GM18861 (cell line): ENCODE data around the gene ZNF436.
"Not testable (repeated sequence)": the region's sequence is repeated elsewhere in the genome, so short reads cannot be mapped to it uniquely, and the experiment has no call there.

Experiments
- ATAC-seq: cut with Tn5 transposase; IDR thresholded peaks from one replicate; pipeline ENCODE4 v1.9.1; 2021; ENCODE audit not compliant: unreplicated experiment

The ZNF436 gene

DNA sequence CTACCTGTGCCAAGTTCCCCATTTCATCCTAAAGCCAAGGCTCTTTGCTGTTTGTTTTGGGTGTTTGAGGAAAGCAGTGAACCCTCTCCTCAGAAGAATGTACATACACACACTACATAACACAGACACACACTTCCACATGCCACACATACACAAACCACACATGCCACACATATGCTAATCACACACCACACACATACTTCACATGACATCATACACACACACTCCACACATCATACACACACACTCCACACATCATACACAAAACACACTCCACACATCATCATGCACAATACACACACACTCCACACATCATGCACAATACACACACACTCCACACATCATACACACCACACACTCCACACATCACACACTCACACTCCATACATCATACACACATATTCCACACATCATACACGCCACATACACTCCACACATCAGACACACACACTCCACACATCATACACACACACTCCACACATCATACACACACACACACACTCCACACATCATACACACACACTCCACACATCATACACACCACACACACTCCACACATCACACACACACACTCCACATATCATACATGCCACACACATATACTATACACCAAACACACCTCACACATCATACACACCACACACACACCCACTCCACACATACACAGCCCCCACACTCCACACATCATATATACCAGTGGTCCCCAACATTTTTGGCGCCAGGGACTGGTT is 22.7 kb upstream of the ZNF436 start:
- ATAC-seq, result no peak

DNA sequence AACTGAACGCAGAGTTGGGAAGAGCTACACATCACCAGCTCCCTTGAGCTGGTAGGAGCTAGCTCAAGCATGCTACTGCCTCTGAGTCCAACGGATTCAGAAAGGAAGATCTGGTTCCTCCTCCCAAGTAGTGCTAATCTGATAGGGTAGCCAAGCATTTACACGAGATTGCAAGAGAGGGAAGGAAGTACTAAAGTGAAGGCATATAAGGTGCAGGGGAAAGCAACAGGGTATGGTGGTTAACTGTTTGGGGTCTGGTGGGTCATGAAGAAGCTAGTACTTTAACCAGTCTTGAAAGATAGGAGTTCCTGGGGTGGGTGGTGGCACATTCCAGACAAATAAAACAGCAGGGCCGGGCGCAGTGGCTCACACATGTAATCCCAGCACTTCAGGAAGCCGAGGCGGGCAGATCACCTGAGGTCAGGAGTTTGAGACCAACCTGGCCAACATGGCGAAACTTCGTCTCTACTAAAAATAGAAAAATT is 20.2 kb upstream of the ZNF436 start:
- ATAC-seq, result no peak

DNA sequence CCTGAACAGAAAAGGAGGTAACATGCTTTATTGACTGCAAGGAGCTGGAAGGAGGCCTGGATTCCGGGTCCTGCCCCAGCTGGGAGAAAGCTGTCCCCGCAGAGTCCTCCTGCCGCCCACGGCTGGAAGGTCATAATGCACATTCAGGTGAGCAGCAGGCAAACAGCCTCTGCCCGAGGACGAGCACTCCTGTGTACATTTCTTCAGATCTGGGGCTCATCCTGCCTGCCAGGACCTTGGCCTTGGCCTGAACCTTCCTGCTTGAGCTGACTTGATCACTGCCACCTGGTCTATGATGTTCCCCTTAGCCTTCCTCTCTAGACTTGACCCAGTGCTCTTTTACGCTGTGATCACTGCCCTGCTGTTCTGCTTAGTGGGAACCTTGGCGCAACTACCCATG is 17.9 kb upstream of the ZNF436 start:
- no peak for ATAC-seq

DNA sequence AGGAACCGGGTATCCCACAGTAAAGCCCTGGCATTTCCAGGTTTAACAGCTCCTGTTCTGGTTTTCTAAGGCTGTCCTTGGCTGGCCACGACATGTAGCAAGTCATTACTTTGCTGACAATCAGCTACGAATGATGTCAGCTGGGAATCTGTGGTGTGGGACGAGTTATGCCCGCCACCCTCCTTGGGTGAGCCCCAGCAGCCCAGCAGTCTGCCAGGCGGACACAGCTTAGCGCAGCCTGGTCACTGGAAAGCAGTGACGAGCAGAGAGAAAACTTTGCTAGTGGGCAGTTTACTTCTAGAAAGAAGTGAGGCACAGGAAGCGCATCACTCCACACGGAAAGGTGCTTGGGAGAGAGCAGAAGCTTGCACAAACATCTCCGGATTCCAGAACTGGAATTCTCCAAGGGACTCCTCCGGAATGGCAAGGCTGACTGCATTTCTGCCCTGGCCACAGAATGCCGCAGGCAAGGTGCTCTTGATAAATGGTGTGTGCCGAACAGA is 15.5 kb upstream of the ZNF436 start:
- ATAC-seq, result no peak

DNA sequence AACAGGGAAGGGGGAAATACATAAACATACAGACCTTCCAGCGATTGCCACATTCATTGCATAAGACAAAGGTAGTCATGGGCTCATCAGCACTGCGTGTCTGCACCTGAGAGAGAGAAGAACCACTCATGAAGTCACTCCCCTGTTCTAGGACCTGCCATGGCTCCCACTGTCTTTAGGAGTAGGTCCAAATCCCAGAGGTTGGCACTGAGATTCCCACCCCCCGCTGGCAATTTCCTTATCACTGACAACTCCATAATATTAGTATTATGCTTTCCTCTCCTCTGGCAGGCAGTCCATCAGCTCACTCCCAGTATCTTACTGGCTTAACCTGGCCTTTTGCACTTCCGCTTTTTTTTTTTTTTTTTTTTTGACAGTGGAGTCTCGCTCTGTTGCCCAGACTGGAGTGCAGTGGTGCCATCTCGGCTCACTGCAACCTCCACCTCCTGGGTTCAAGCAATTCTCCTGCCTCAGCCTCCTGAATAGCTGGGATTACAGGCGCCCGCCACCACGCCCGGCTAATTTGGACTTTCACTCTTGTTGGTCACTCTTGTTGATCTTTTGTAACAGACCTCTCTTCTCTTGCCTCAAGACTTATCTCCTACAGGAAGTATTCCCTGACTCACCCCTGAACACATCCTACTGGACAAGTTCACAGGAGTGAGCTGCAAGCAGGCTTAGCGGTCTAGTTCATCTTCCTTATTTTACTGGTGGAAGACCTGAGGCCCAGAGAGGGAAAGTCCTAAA is 14.8 kb upstream of the ZNF436 start:
- ATAC-seq, result no peak

DNA sequence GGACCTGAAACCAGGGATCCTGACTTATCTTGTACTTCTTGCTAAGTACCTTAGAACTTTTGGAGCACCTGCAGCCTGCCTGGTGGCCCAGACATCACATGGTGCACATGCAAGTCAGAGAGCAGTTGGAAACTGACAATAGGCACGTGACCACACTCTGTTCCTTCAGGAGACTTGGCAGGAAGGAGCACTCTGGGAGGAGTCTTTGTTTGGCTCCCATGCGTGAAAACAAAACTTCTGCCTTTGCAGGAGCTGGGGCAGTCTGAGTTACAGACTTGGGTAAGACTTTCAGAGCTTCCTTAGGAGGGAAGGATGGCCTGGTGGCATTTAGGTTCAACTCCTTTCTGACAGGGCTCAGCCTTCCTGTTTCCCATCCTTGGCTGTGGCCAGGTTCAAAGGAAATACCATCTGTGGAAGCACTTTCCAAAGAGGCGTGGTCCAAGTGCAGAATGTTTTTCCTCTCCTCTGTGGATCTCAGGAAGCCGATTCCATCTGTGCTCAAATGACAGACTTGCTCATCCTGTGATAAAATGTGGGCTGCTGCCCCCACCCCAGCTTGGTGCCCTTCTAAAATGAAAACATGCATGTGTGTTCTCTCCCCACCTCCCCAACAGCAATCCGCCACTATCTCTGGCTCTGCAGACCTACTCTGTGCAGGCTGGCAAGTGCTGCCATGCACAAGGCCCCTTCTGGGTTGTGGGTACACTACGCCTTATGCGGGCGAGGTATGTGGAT is 14.1 kb upstream of the ZNF436 start:
- ATAC-seq, result no peak

DNA sequence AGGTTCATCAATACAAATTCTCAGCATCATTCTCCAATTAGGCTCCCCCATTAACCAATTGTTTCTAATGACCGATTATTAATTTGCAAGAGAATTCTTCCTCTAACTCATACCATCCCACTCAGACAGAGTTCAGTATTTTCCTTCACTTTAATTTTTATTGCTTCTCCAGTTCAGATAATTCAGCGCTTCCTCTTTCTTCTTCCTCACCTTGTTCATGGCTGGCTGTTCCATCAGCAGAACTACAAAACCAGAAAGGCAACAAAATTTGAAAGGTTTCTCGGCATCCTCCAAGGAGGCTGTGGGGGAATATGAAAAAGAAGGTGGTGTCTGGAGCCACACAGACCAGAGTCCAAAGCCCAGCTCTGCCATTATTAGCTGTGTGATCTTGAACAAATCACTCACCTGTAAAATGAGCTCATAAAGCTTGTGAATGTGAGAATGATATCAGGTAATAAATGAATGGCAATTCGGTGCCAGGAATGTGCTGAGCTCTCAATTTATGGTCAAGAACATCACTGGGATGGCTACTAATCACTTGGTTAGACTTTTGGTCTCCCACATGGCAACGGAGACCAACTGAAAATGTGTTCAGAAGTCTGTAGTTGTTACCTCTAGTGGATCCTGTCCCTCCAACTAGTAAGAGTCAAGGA is 11.7 kb upstream of the ZNF436 start:
- ATAC-seq, result no peak

DNA sequence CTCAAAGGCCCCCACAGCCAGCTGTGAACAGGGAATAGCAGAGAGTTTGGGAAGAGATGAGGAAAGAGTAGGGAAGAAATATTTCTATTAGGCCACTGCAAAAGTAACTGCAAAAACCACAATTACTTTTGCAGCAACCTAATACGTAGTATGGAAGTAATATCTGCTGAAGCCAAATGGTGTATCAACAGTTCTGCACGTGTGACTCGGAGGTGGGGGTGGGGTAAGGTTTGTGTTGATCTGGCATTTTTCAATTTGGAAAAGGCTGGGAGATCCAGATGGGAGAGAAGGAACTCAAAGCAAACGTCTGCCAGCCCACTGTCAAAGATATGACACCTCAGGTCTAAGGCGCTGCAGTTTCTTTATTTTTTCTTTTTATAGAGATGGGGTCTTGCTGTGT is 11.1 kb upstream of the ZNF436 start:
- ATAC-seq, result no peak

DNA sequence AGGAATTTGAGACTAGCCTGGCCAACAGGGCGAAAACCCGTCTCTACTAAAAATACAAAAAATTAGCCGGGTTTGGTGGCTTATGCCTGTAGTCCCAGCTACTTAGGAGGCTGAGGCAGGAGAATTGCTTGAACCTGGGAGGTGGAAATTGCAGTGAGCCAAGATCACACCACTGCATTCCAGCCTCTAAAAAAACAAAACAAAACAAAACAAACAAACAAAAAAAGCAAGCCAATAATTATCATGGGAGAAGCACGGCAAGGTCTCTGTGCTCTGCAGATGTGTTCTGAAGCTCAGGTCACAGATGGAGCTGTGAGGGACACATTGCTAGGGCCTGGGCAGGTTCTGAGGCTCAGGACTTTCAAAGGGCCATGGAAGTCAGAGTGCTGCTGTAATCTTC is 10.6 kb upstream of the ZNF436 start:
- ATAC-seq, result not testable (repeated sequence)

DNA sequence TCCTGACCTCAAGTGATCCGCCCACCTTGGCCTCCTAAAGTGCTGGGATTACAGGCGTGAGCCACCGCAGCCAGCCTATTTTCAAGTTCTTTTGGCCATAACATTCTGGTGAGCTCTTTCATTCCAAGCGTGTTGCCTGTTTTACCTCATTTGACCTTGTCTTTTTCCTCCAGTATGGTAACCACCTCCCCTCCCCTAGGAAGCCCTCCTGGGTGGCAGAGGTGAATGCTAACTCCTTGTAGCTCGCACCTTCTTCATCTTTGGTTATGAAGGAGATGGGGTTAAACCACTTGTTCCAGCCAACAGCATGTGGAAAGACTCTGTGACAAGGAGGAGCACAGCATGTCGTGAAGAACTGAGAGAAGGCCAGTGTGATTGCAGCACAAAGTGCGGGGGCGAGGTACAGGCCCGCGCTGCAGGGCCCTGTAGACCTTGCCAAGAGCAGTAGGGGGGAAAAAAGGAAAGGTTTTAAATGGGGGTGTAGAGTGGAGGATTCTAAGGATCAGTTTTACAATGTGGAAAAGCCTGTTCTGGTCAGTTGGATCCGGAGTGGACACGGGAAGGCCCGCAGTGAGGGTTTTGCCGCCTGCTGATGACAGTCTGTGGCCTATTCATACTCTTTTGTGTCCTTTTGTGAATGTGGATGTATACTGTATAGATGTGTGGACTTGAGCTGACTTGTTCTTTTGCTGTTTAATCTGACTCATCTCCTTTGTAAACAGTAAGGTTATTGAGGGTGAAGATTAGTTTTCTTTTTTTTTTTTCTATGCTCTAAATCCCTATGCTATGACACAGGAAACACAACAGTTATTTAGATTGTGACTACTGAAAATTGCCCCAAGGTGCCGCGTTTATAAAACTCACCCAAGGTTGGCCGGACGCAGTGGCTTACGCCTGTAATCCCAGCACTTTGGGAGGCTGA is 7.5 kb upstream of the ZNF436 start:
- ATAC-seq, result no peak

DNA sequence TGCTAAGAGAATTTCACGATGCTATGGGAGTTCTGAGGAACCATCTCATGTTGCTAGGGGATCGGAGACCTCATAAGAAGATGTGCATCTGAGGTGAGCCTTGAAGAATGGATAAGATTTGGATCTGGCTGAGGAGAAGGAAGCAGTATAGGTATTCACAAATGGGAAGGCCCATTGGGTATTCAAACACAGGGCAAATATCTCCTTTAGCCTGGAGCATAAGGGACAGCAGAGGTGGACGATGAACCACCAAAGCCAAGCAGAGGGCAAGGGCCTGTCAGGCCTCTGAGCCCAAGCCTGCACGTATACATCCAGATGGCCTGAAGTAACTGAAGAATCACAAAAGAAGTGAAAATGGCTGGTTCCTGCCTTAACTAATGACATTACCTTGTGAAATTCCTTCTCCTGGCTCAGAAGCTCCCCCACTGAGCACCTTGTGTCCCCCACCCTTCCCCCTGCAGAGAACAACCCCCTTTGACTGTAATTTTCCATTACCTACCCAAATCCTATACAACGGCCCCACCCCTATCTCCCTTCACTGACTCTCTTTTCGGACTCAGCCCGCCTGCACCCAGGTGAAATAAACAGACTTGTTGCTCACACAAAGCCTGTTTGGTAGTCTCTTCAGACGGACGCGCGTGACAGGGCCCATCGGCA is 4.6 kb upstream of the ZNF436 start:
- ATAC-seq, result not testable (repeated sequence)

DNA sequence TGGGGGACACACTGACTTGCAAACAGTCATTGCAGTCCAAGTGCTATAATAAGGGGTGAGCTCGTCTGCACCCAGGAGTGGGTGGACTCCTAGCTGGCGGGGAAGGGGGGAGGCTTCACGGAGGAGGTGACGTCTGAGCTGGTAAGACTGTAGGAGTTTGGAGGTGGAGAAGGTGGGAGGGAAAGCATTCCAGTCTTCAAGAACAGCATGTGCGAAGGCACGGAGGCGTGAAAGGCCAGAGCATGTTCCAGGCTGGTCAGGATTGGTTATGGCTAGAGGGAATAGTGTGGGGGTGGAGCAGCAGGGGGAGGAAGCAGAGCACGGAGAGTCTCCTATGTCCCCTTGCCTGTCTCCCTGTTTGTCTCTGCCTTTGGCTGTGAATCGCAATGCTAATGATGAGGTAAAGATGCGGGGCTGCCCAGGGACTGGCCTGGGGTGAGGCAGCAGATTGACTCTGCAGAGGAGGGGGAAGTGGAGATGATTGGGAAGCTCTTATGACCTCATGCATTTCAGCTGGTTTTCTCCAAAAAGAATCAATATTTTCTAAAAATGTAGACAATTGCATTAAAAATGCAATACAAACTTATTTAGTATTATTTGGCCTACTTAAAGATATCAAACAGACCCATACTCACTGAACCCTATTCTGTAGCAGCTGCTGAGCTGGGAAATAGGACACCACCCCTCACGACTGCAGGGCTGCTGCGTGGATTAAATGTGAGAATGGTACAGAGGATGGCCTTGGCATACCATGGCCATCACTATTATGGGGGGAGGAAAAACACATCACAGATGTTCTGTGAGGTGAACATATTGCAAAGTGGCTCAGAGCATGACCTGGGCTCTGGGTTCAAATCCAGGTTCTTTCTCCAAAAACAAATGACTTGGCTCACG is 2.6 kb upstream of the ZNF436 start:
- ATAC-seq, result no peak

DNA sequence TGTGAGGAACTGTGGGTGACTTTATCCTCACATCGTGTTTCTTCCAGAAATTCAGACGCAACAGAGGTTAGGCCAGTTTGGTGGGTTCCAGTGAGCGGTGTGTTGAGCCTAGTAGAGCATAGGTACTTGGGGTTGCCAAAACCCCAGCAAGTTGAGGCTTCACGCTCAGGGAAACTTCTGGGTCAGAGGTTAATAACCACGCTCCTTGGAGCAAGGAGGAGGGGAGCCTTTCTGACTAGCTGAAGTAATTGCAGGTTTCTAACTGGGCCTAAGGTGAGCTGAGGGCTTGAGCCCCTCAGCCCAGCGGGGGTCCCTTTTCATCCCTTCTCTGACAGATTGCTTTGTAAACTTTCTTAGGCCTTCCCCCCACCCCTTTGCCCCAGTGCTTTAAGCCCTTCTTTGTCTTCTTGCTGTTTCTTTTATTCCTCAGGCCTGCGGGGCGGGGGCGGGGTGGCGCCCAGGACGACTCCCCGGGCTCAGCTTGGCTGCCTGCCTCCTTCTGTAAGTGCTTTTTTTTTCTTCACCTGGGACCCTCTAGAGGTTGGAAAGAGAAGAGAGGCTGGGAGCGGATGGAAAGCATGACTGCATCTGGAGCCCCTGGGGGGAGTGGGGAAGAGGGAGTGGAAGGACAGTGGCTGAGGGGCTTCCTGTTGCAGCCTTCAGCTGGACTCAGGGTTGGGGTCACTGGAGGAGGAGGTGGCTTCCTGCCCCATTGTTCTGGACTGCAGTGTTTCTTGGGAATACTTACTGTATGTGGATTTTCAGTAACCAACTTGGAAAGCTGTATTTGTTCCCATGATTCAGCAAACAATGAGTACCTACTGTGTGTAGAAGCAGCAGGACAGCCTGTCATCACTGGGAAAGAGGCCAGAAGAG is 1.3 kb upstream of the ZNF436 start:
- ATAC-seq, result no peak

DNA sequence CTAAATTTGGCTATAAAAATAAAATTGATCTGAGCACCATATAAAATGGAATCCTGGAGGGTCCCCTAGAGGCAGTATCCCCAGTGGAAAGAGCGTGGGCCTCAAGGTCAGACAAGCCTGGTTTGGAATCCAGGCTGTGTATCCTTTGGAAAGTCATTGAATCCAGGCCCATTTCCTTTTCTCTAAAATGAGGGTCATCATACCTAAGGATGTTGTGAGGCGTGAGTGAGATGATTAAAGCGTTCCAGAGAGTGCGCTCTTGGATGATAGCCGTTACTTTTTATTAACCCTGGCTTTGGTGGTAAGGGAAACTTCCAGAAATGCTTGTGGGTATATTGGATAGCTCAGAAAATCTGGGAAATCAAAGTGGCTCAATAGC is 683 bp upstream of the ZNF436 start:
- ATAC-seq, result no peak

DNA sequence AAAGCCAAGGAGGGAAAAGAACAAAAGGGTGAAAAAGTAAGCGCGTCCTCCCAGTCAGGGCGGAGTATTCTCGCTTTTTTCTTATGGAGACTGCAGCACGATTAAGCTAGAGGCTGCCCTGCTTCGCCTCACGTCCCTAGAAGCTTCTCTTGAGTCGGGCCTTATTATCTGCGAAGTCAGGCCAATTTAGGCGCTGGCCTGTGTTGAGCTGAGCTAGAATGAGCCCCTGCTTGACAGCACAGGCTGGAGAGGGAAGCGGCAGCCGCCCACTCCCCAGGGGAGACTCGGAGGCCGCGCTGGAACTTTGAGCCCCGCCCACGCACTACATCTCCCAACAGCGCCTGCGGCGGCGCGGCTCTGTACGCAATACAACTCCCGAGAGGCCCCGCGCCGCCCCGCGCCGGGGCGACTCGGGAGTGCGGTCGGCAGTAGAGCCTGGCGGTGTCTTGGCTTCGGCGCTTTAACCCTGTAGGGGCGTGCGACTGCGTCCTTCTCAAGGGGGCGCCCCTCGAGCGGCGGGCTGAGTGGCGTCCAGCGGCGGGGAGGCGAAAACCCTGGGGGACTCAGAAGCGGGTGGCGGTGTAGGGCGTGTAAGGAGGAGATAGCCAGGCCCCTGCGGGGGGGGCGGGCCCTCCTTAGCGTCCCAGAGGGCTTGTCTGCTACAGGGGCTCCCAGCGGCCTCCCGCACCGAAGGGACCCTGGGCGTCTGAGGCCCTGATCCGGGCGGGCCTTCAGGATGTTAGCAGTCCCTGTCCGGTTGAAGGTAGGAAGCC is 888 bp downstream of the ZNF436 start:
- ATAC-seq, result peak; percentile 52

DNA sequence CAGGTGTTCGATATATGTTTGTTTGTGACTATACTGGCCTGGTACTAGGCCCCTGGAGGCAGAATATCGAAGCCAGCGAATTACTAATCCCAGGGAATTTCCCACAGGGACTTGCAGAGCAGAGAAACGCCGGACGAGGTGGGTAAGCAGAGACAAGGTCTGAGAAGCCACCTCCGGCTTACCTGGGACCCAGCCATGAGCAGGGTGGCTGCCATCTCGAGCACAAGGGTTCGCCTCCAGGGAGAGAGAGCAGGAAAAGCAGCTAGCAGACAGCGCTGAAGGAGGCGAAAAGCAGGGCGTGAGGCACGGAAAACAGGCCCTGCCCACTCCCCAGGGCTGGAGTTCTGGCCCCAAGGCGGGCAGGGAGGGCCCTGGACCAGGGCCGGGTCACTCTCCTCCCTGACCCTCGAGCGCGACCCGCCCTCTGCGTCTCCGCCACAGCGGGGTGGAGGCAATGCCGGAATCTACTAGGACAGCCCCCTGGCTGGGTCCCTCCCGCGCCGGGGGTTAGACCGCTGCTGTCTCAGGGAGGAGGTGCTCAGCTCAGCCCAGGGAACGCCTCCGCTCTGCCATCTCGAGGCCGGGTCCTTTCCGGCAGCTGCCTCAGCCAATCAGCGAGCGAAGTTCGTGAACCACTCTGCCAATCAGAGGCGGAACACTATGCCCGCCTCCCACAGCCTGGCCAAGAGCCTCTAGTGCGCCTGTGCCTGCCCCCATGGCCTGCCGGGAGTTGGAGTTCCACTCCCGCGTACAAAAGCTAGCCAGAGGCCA is 1.7 kb downstream of the ZNF436 start:
- ATAC-seq, result peak; percentile 85
